DND-41 (cell line): ENCODE measurements around the gene GSTP1.

ENCODE experiments used
- CTCF ChIP-seq: IDR thresholded peaks from 2 replicates; pipeline ENCODE4 v1.5.1; 2012; ENCODE audit warnings: borderline replicate concordance, low read length, moderate library complexity, mild to moderate bottlenecking; ENCODE audit not compliant: poor library complexity, severe bottlenecking; ENCODE audit errors: extremely low read depth
- EZH2 ChIP-seq: IDR thresholded peaks from 3 replicates; pipeline ENCODE4 v1.6.1; 2012; ENCODE audit warnings: borderline replicate concordance, low read depth, mild to moderate bottlenecking, moderate library complexity, low read length, inconsistent platforms; ENCODE audit not compliant: severe bottlenecking

- no peak for TF ChIP-seq CTCF
- TF ChIP-seq EZH2, result no peak
Measured at GRCh38 chr11:67607507-67607906, 23.9 kb downstream of the GSTP1 start.
